ENCODE data around the gene C16orf86.

- no peak for TF ChIP-seq CTCF (IDR thresholded peaks at IDR 0.05)
- no peak for TF ChIP-seq POLR2A (IDR thresholded peaks at IDR 0.05)
These were observed 17.1 kb upstream of the C16orf86 start for GRCh38 chr16:67649494-67649931.

All from gastroesophageal sphincter (tissue), 3 donors.